Measurements from ENCODE around the gene ZSCAN10. TPM values are rescaled to one million over a fixed set of nuclear protein-coding genes. Genes with fewer than 3 reads are reported as not detected.

The ZSCAN10 gene
- total and polyA plus RNA-seq, 2 of the 13 experiments (the other 11 are each of a cell fraction or from before 2014, with no cell fraction given), result not detected

- TF ChIP-seq, protein P1, sequence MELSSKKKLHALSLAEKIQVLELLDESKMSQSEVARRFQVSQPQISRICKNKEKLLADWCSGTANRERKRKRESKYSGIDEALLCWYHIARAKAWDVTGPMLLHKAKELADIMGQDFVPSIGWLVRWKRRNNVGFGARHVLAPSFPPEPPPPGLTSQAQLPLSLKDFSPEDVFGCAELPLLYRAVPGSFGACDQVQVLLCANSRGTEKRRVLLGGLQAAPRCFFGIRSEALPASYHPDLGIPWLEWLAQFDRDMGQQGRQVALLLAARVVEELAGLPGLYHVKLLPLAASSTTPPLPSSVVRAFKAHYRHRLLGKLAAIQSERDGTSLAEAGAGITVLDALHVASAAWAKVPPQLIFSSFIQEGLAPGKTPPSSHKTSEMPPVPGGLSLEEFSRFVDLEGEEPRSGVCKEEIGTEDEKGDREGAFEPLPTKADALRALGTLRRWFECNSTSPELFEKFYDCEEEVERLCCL (CRISPR knock-in tag; IDR thresholded peaks at IDR 0.05; ENCODE audit: borderline replicate concordance), result no peak
- TF ChIP-seq ZNF343 (CRISPR knock-in tag; IDR thresholded peaks at IDR 0.05), result peak; percentile 91; the same call in 1 of the 2 replicates
- no peak for TF ChIP-seq ZNF282 (IDR thresholded peaks at IDR 0.05; ENCODE audit: partially characterized antibody)
- peak; percentile 71 for TF ChIP-seq ZNF335 (CRISPR knock-in tag; IDR thresholded peaks at IDR 0.05)
- TF ChIP-seq ZNF709 (CRISPR knock-in tag; IDR thresholded peaks at IDR 0.05), result peak; percentile 60; the same call in 1 of the 2 replicates
- no peak for TF ChIP-seq ZNF674 (CRISPR knock-in tag; IDR thresholded peaks at IDR 0.05; ENCODE audit: low read depth)
- TF ChIP-seq REXO4 (CRISPR knock-in tag; IDR thresholded peaks at IDR 0.05; ENCODE audit: borderline replicate concordance), result no peak
- TF ChIP-seq JUNB (CRISPR knock-in tag; IDR thresholded peaks at IDR 0.05; ENCODE audit: borderline replicate concordance), result 0 out of 2 replicates have a peak, but pooled peaks have one; percentile 40
- peak; percentile 68; the same call in 1 of the 2 replicates for TF ChIP-seq HDAC2 (CRISPR knock-in tag; IDR thresholded peaks at IDR 0.05)
- peak; percentile 83 for TF ChIP-seq PHF5A (CRISPR knock-in tag; IDR thresholded peaks at IDR 0.05; ENCODE audit: low read depth, unreplicated experiment)
- TF ChIP-seq ZNF703 (CRISPR knock-in tag; IDR thresholded peaks at IDR 0.05; ENCODE audit: borderline replicate concordance), result no peak
- peak; percentile 51 for TF ChIP-seq DRAP1 (CRISPR knock-in tag; IDR thresholded peaks at IDR 0.05)
- TF ChIP-seq, protein P2, sequence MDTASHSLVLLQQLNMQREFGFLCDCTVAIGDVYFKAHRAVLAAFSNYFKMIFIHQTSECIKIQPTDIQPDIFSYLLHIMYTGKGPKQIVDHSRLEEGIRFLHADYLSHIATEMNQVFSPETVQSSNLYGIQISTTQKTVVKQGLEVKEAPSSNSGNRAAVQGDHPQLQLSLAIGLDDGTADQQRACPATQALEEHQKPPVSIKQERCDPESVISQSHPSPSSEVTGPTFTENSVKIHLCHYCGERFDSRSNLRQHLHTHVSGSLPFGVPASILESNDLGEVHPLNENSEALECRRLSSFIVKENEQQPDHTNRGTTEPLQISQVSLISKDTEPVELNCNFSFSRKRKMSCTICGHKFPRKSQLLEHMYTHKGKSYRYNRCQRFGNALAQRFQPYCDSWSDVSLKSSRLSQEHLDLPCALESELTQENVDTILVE (CRISPR knock-in tag; IDR thresholded peaks at IDR 0.05), result peak; percentile 85; the same call in 1 of the 2 replicates
- TF ChIP-seq SPEN (CRISPR knock-in tag; IDR thresholded peaks at IDR 0.05; ENCODE audit: low read depth), result peak; percentile 89
- TF ChIP-seq DPF2 (CRISPR knock-in tag; IDR thresholded peaks at IDR 0.05; ENCODE audit: borderline replicate concordance, low read depth), result no peak
- peak; percentile 52 for TF ChIP-seq IKZF4 (CRISPR knock-in tag; IDR thresholded peaks at IDR 0.05; ENCODE audit: borderline replicate concordance, low read depth, not compliant biosample characterization)
- TF ChIP-seq ZNF382 (CRISPR knock-in tag; IDR thresholded peaks at IDR 0.05; ENCODE audit: borderline replicate concordance), result no peak
- TF ChIP-seq SP5 (CRISPR knock-in tag; IDR thresholded peaks at IDR 0.05; ENCODE audit: borderline replicate concordance, low read depth), result peak; percentile 42; the same call in 1 of the 2 replicates
- TF ChIP-seq PRMT3 (CRISPR knock-in tag; IDR thresholded peaks at IDR 0.05; ENCODE audit: borderline replicate concordance, low read depth), result no peak
- no peak for TF ChIP-seq ZIK1 (CRISPR knock-in tag; IDR thresholded peaks at IDR 0.05; ENCODE audit: borderline replicate concordance, low read depth)
- TF ChIP-seq, protein P3, sequence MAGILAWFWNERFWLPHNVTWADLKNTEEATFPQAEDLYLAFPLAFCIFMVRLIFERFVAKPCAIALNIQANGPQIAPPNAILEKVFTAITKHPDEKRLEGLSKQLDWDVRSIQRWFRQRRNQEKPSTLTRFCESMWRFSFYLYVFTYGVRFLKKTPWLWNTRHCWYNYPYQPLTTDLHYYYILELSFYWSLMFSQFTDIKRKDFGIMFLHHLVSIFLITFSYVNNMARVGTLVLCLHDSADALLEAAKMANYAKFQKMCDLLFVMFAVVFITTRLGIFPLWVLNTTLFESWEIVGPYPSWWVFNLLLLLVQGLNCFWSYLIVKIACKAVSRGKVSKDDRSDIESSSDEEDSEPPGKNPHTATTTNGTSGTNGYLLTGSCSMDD (CRISPR knock-in tag; IDR thresholded peaks at IDR 0.05), result no peak
- TF ChIP-seq KAT7 (CRISPR knock-in tag; IDR thresholded peaks at IDR 0.05; ENCODE audit: borderline replicate concordance), result peak; percentile 60; the same call in 1 of the 2 replicates
- TF ChIP-seq ELF4 (CRISPR knock-in tag; IDR thresholded peaks at IDR 0.05; ENCODE audit: borderline replicate concordance), result no peak
- peak; percentile 54; the same call in 1 of the 2 replicates for TF ChIP-seq NR2F6 (IDR thresholded peaks at IDR 0.05)
- peak; percentile 70 for TF ChIP-seq NR2F6 (CRISPR knock-in tag; IDR thresholded peaks at IDR 0.05)
- TF ChIP-seq ZMAT5 (CRISPR knock-in tag; IDR thresholded peaks at IDR 0.05; ENCODE audit: borderline replicate concordance, low read depth), result no peak
These were observed 13.2 kb upstream of the ZSCAN10 start, which contains the start of gene ZNF205 (continued) for GRCh38 chr16:3112058-3112880.
